ENCODE measurements around the gene RPN1.

DNA sequence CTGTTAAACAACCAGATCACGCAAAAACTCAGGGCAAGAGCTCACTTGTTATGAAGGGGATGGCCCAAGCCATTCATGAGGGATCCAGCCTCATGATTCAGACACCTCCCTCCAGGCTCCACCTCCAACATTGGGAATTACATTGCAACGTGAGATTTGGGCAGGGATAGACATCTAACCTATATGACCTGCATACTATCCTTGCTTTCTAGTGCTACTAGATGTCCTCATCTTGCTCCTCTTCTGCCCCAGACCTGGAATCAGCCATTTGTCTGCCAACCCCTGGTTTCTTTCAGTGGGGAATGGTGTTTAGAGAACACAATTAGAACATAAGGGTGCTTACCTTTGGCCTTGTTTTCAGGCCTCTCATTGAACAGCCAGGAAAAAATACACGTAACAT, 63.2 kb downstream of the RPN1 start:
- TF ChIP-seq POLR2A (IDR thresholded peaks at IDR 0.05; ENCODE audit: low read depth, low read length) (no peak), CTCF (IDR thresholded peaks at IDR 0.05; ENCODE audit: extremely low read depth in 1 of 2, insufficient read depth in 1 of 2, low read depth in 1 of 2, low read length in 2 of 2) (no peak), JUN (IDR thresholded peaks at IDR 0.05; ENCODE audit: borderline replicate concordance, insufficient read depth, insufficient read length, low read depth) (no peak), EZH2 (IDR thresholded peaks at IDR 0.05; ENCODE audit: borderline replicate concordance, low read depth, low read length, severe bottlenecking) (no peak)
